ENCODE data around the gene SMURF2.

SMURF2 gene

GRCh38 chr17:64555281-64555680, 106.8 kb downstream of the SMURF2 start:
- TF ChIP-seq CTCF (IDR thresholded peaks at IDR 0.05; ENCODE audit: control insufficient read depth, insufficient read depth, low read depth, low read length, missing control alignments), result no peak
- DNase-seq (ENCODE audit: low read depth), result no peak
- H3K4me3 ChIP-seq (ENCODE audit: control insufficient read depth, low read depth, low read length), result no peak overlapping the region

GRCh38 chr17:64554028-64554637, 108.0 kb downstream of the SMURF2 start:
- no peak overlapping the region for H3K4me3 ChIP-seq (ENCODE audit: control insufficient read depth, low read depth, low read length)
- DNase-seq (ENCODE audit: low read depth), result no peak
- TF ChIP-seq CTCF (IDR thresholded peaks at IDR 0.05; ENCODE audit: control insufficient read depth, insufficient read depth, low read depth, low read length, missing control alignments), result no peak

- no peak overlapping the region for H3K4me3 ChIP-seq (ENCODE audit: control insufficient read depth, low read depth, low read length)
- DNase-seq (ENCODE audit: low read depth), result no peak
- no peak for TF ChIP-seq CTCF (IDR thresholded peaks at IDR 0.05; ENCODE audit: control insufficient read depth, insufficient read depth, low read depth, low read length, missing control alignments)
These were observed 110.6 kb downstream of the SMURF2 start for GRCh38 chr17:64551461-64551860.

GRCh38 chr17:64547319-64547718, 114.8 kb downstream of the SMURF2 start:
- no peak for TF ChIP-seq CTCF (IDR thresholded peaks at IDR 0.05; ENCODE audit: control insufficient read depth, insufficient read depth, low read depth, low read length, missing control alignments)
- no peak for DNase-seq (ENCODE audit: low read depth)
- H3K4me3 ChIP-seq (ENCODE audit: control insufficient read depth, low read depth, low read length), result no peak overlapping the region

- no peak overlapping the region for H3K4me3 ChIP-seq (ENCODE audit: control insufficient read depth, low read depth, low read length)
- no peak for DNase-seq (ENCODE audit: low read depth)
- TF ChIP-seq CTCF (IDR thresholded peaks at IDR 0.05; ENCODE audit: control insufficient read depth, insufficient read depth, low read depth, low read length, missing control alignments), result no peak
These were observed 115.4 kb downstream of the SMURF2 start for GRCh38 chr17:64546716-64547115.

GRCh38 chr17:64544742-64545141, 117.4 kb downstream of the SMURF2 start:
- no peak overlapping the region for H3K4me3 ChIP-seq (ENCODE audit: control insufficient read depth, low read depth, low read length)
- DNase-seq (ENCODE audit: low read depth), result no peak
- no peak for TF ChIP-seq CTCF (IDR thresholded peaks at IDR 0.05; ENCODE audit: control insufficient read depth, insufficient read depth, low read depth, low read length, missing control alignments)
